ENCODE data around the gene PCDHGC3.

GRCh38 chr5:141487131-141487530 is 11.4 kb downstream of the PCDHGC3 start:
- TF ChIP-seq CTCF (IDR thresholded peaks at IDR 0.05): no peak
- TF ChIP-seq EP300 (IDR thresholded peaks at IDR 0.05): no peak
- TF ChIP-seq POLR2A (IDR thresholded peaks at IDR 0.05): no peak

Measured in tibial nerve (tissue), 4 donors.